C4-2B (cell line): ENCODE measurements around the gene AMFR.
"Not testable (repeated sequence)": the region's sequence is repeated elsewhere in the genome, so short reads cannot be mapped to it uniquely, and the experiment has no call there.

Experiments
- H3K27ac ChIP-seq: fragments of 450-650 bp; 2 replicates; pipeline ENCODE4 v1.5.1; 2017
- ZFX ChIP-seq: fragments of 450-650 bp; IDR thresholded peaks from 2 replicates; pipeline ENCODE4 v1.6.1; 2017
- TF ChIP-seq, protein P1 (sequence below): fragments of 450-650 bp; conservative IDR thresholded peaks from 2 replicates; pipeline ENCODE4 v1.5.1; 2017; ENCODE audit warnings: mild to moderate bottlenecking

Gene AMFR

GRCh38 chr16:56408379-56409098, 16.8 kb downstream of the AMFR start:
- H3K27ac ChIP-seq = peak overlapping the region; percentile 35; the same call in 1 of the 2 replicates
- TF ChIP-seq ZFX = no peak
- TF ChIP-seq, protein P1, sequence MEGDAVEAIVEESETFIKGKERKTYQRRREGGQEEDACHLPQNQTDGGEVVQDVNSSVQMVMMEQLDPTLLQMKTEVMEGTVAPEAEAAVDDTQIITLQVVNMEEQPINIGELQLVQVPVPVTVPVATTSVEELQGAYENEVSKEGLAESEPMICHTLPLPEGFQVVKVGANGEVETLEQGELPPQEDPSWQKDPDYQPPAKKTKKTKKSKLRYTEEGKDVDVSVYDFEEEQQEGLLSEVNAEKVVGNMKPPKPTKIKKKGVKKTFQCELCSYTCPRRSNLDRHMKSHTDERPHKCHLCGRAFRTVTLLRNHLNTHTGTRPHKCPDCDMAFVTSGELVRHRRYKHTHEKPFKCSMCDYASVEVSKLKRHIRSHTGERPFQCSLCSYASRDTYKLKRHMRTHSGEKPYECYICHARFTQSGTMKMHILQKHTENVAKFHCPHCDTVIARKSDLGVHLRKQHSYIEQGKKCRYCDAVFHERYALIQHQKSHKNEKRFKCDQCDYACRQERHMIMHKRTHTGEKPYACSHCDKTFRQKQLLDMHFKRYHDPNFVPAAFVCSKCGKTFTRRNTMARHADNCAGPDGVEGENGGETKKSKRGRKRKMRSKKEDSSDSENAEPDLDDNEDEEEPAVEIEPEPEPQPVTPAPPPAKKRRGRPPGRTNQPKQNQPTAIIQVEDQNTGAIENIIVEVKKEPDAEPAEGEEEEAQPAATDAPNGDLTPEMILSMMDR = no peak

GRCh38 chr16:56405977-56406672, 19.2 kb downstream of the AMFR start:
- no peak overlapping the region for H3K27ac ChIP-seq
- TF ChIP-seq ZFX = no peak
- TF ChIP-seq, protein P1 = no peak

DNA sequence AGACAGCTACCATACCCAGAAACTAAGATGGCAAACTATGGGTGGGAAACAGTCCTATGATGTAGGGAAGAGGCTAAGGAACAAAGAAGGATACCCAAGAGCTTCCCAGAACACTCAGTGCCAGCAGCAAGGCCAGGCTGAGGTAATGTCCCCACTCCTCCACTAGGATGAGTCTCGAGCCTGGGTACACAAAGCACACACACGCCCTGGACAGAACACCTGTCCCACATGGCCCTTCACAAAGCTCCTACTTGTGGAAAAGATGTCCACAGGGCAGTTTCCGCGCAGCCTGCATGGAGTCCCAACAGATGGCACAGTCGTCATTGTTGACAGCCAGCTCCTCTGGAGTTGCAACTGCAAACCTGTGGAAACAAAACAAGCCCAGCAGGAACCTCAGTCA, 23.9 kb downstream of the AMFR start:
- TF ChIP-seq ZFX = no peak
- TF ChIP-seq, protein P1 = peak; percentile 26
- no peak overlapping the region for H3K27ac ChIP-seq

DNA sequence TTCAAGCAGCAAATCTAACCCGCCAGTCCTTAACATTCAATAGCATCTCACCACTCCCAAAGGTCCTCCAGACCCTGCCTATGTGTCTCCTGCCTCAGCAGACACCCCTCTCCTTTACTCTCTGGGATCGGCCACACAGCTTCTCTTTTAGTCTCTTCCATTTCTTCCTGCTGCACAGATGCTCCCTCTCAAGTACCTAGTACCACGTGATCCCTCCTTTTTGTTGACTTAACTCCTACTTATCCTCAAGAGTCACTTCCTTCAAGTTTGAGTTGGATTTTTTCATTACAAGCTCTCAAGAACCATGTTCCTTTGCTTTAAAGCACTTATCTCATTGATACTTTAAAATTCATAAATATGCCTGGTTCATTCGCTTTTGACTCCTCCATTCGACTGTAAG, 24.9 kb downstream of the AMFR start:
- H3K27ac ChIP-seq = no peak overlapping the region
- TF ChIP-seq ZFX = no peak
- TF ChIP-seq, protein P1 = no peak

- H3K27ac ChIP-seq = no peak overlapping the region
- no peak for TF ChIP-seq ZFX
- TF ChIP-seq, protein P1 = no peak
Observed at GRCh38 chr16:56399486-56399885, 25.9 kb downstream of the AMFR start.

GRCh38 chr16:56399047-56399446, 26.3 kb downstream of the AMFR start:
- H3K27ac ChIP-seq = no peak overlapping the region
- no peak for TF ChIP-seq ZFX
- TF ChIP-seq, protein P1 = no peak

DNA sequence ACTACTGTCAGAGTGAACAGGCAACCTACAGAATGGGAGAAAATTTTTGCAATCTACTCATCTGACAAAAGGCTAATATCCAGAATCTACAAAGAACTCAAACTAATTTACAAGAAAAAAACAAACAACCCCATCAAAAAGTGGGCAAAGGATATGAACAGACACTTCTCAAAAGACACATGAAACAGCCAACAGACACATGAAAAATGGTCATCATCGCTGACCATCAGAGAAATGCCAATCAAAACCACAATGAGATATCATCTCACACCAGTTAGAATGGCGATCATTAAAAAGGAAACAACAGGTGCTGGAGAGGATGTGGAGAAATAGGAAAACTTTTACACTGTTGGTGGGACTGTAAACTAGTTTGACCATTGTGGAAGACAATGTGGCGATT, 28.6 kb downstream of the AMFR start:
- not testable (repeated sequence) for H3K27ac ChIP-seq

- no peak overlapping the region for H3K27ac ChIP-seq
- no peak for TF ChIP-seq ZFX
- TF ChIP-seq, protein P1 = no peak
Observed at GRCh38 chr16:56389554-56389953, 35.8 kb downstream of the AMFR start.
